GM23338 (cell line): ENCODE results near the gene LAS1L. TPM values are rescaled to one million over a fixed set of nuclear protein-coding genes. Genes with fewer than 3 reads are reported as not detected.
"Not testable (repeated sequence)": the region's sequence is repeated elsewhere in the genome, so short reads cannot be mapped to it uniquely, and the experiment has no call there.

Source experiments
- ATAC-seq: fragments of 200-7000 bp; cut with Tn5 transposase; 3 replicates; pipeline ENCODE4 v1.9.1; 2020
- DNase-seq: peaks from one replicate; pipeline ENCODE4 v3.0.0-alpha.2; 2015; ENCODE audit warnings: low spot score
- H2AFZ ChIP-seq: fragments of 200-600 bp; sonication (generic); 2 replicates; pipeline ENCODE4 v1.8.0; 2016; ENCODE audit warnings: antibody characterized with exemption, mild to moderate bottlenecking, moderate library complexity
- H3F3A ChIP-seq: fragments of 200-600 bp; sonication (generic); replicated peaks from 2 replicates; pipeline ENCODE4 v1.8.0; 2017; ENCODE audit warnings: antibody characterized with exemption, mixed run types, low read depth
- H3K27ac ChIP-seq: fragments of 200-600 bp; sonication (generic); 2 replicates; pipeline ENCODE4 v1.6.1; 2016; ENCODE audit warnings: low read depth
- H3K27me3 ChIP-seq: fragments of 200-600 bp; sonication (generic); 2 replicates; pipeline ENCODE4 v1.8.0; 2016; ENCODE audit warnings: mild to moderate bottlenecking, mixed run types, moderate library complexity; ENCODE audit not compliant: insufficient read depth
- H3K36me3 ChIP-seq: fragments of 200-600 bp; sonication (generic); 2 replicates; pipeline ENCODE4 v1.8.0; 2016; ENCODE audit warnings: mild to moderate bottlenecking; ENCODE audit not compliant: insufficient read depth
- H3K4me1 ChIP-seq: fragments of 200-600 bp; sonication (generic); 2 replicates; pipeline ENCODE4 v1.8.0; 2016; ENCODE audit warnings: mild to moderate bottlenecking, moderate library complexity; ENCODE audit not compliant: insufficient read depth
- H3K4me2 ChIP-seq: fragments of 200-600 bp; sonication (generic); 2 replicates; pipeline ENCODE4 v1.7.1; 2017; ENCODE audit warnings: mixed run types
- H3K4me3 ChIP-seq: fragments of 200-600 bp; sonication (generic); 2 replicates; pipeline ENCODE4 v1.6.1; 2016; ENCODE audit warnings: mixed run types
- H3K79me2 ChIP-seq: fragments of 200-600 bp; sonication (generic); replicated peaks from 2 replicates; pipeline ENCODE4 v1.8.0; 2017; ENCODE audit warnings: mild to moderate bottlenecking; ENCODE audit not compliant: insufficient read depth
- H3K9me2 ChIP-seq: fragments of 200-600 bp; sonication (generic); 2 replicates; pipeline ENCODE4 v1.8.0; 2017; ENCODE audit not compliant: insufficient read depth
- H4K20me1 ChIP-seq: fragments of 200-600 bp; sonication (generic); replicated peaks from 2 replicates; pipeline ENCODE4 v1.8.0; 2017; ENCODE audit warnings: mild to moderate bottlenecking; ENCODE audit not compliant: insufficient read depth
- H3K27ac Mint-ChIP-seq: 2 replicates; pipeline ENCODE4 v1.8.0; 2020; ENCODE audit warnings: inconsistent platforms, mild to moderate bottlenecking, moderate library complexity, mixed read lengths
- H3K27me3 Mint-ChIP-seq: 3 replicates; pipeline ENCODE4 v1.8.0; 2022; ENCODE audit warnings: low read depth, mild to moderate bottlenecking, moderate library complexity, mixed read lengths, inconsistent platforms; ENCODE audit not compliant: insufficient read depth, poor library complexity
- H3K36me3 Mint-ChIP-seq: 3 replicates; pipeline ENCODE4 v1.8.0; 2021; ENCODE audit warnings: low read depth, mild to moderate bottlenecking, inconsistent platforms, moderate library complexity, mixed read lengths
- H3K4me1 Mint-ChIP-seq: 3 replicates; pipeline ENCODE4 v1.8.0; 2020; ENCODE audit warnings: mild to moderate bottlenecking, inconsistent platforms, mixed read lengths
- H3K4me3 Mint-ChIP-seq: 3 replicates; pipeline ENCODE4 v1.8.0; 2021; ENCODE audit warnings: moderate library complexity, mild to moderate bottlenecking, inconsistent platforms, mixed read lengths
- H3K9me3 Mint-ChIP-seq: 3 replicates; pipeline ENCODE4 v1.8.0; 2020; ENCODE audit warnings: moderate library complexity, mild to moderate bottlenecking, inconsistent platforms, mixed read lengths
- CTCF ChIP-seq, 2 experiments: fragments of 200-600 bp in 1 of 2; sonication (generic) in 1 of 2; conservative IDR thresholded peaks; 2 replicates each; pipeline versions ENCODE4 v1.5.1 to v1.6.1; 2016 to 2017; ENCODE audit warnings: antibody characterized with exemption in 2 of 2, low read depth in 2 of 2, mild to moderate bottlenecking in 2 of 2, moderate library complexity in 1 of 2
- EZH2 ChIP-seq: fragments of 200-600 bp; sonication (generic); IDR thresholded peaks from one replicate; pipeline ENCODE4 v1.8.0; 2017; ENCODE audit warnings: antibody characterized with exemption, mild to moderate bottlenecking, low read depth; ENCODE audit not compliant: unreplicated experiment
- EZH2phosphoT487 ChIP-seq: fragments of 200-600 bp; sonication (generic); IDR thresholded peaks from one replicate; pipeline ENCODE4 v1.8.1; 2018; ENCODE audit warnings: antibody characterized with exemption; ENCODE audit not compliant: unreplicated experiment
- NANOG ChIP-seq: IDR thresholded peaks from 2 replicates; pipeline ENCODE4 v1.6.1; 2016; ENCODE audit warnings: antibody characterized with exemption, borderline replicate concordance
- STAT1 ChIP-seq: IDR thresholded peaks from one replicate; pipeline ENCODE4 v1.6.1; 2016; ENCODE audit warnings: antibody characterized with exemption; ENCODE audit not compliant: unreplicated experiment
- ZNF114 ChIP-seq: fragments of 250-450 bp; sonication (Bioruptor Pico); IDR thresholded peaks from 2 replicates; pipeline ENCODE4 v1.5.0; 2020; ENCODE audit warnings: mild to moderate bottlenecking, moderate library complexity
- ZNF331 ChIP-seq: fragments of 250-450 bp; sonication (Bioruptor Pico); IDR thresholded peaks from 2 replicates; pipeline ENCODE4 v1.5.0; 2020; ENCODE audit warnings: low read depth, mild to moderate bottlenecking, moderate library complexity
- polyA plus RNA-seq: library from polyadenylated mRNA; unstranded; fragments of >200 nt; fragmentation: Nextera tagmentation; extraction: Ambion mirVana; gene quantifications from 2 replicates; pipeline ENCODE4 v1.2.1, GENCODE V29; 2016
- total RNA-seq: library from RNA; depleted of rRNA; stranded (reverse); fragments of >200 nt; shearing (Covaris generic); gene quantifications from 2 replicates; pipeline ENCODE4 v1.2.3, GENCODE V29; 2014
- TF ChIP-seq, protein P1 (sequence below): IDR thresholded peaks from one replicate; pipeline ENCODE4 v1.6.1; 2018; ENCODE audit warnings: antibody characterized with exemption; ENCODE audit not compliant: unreplicated experiment

Gene LAS1L
- total and polyA plus RNA-seq, 2 experiments from 2014 or later = 46.5 to 64.4 TPM

- H3K9me3 Mint-ChIP-seq = peaks cover 4% of the 10 kb centered on the region
- TF ChIP-seq STAT1 = no peak
Measured at GRCh38 chrX:65480960-65481359, 53.6 kb downstream of the LAS1L start.

GRCh38 chrX:65479102-65479501 is 55.5 kb downstream of the LAS1L start:
- H3K79me2 ChIP-seq, H3K27me3 Mint-ChIP-seq, H3K9me2 ChIP-seq, H3K36me3 ChIP-seq, H4K20me1 ChIP-seq, H3K27me3 ChIP-seq, H3K4me3 ChIP-seq, H3K4me2 ChIP-seq, DNase-seq, H3K27ac ChIP-seq, ATAC-seq, H2AFZ ChIP-seq, H3F3A ChIP-seq, H3K27ac Mint-ChIP-seq, H3K4me3 Mint-ChIP-seq: not testable (repeated sequence)
- H3K4me1 ChIP-seq = peaks cover 14% of the 10 kb centered on the region
- H3K36me3 Mint-ChIP-seq = peaks cover 19% of the 10 kb centered on the region
- H3K9me3 Mint-ChIP-seq = peaks cover 11% of the 10 kb centered on the region
- H3K4me1 Mint-ChIP-seq = peaks cover 17% of the 10 kb centered on the region

More at GRCh38 chrX:65480960-65481359, 53.6 kb downstream of the LAS1L start:
- H3K27me3 Mint-ChIP-seq = no peaks in the 10 kb centered on the region
- H3K36me3 ChIP-seq = no peaks in the 10 kb centered on the region
- H3F3A ChIP-seq = no peaks in the 10 kb centered on the region
- no peaks in the 10 kb centered on the region for H3K79me2 ChIP-seq
- H3K4me3 Mint-ChIP-seq = peak overlapping the region; percentile 28
- H3K27ac ChIP-seq = peak overlapping the region; percentile 86
- no peak overlapping the region for H2AFZ ChIP-seq
- peaks cover 19% of the 10 kb centered on the region for H3K4me1 ChIP-seq
- peaks cover 23% of the 10 kb centered on the region for H3K4me1 Mint-ChIP-seq
- ATAC-seq (peak; percentile 94), DNase-seq (peak; percentile 53)
- H3K36me3 Mint-ChIP-seq = peaks cover 11% of the 10 kb centered on the region
- peak overlapping the region; percentile 55 for H3K4me2 ChIP-seq
- H3K9me2 ChIP-seq = no peaks in the 10 kb centered on the region
- no peak overlapping the region; the same call in 1 of the 2 replicates for H3K4me3 ChIP-seq
- no peaks in the 10 kb centered on the region for H4K20me1 ChIP-seq
- H3K27me3 ChIP-seq = no peaks in the 10 kb centered on the region
- H3K27ac Mint-ChIP-seq = peak overlapping the region; percentile 73

DNA sequence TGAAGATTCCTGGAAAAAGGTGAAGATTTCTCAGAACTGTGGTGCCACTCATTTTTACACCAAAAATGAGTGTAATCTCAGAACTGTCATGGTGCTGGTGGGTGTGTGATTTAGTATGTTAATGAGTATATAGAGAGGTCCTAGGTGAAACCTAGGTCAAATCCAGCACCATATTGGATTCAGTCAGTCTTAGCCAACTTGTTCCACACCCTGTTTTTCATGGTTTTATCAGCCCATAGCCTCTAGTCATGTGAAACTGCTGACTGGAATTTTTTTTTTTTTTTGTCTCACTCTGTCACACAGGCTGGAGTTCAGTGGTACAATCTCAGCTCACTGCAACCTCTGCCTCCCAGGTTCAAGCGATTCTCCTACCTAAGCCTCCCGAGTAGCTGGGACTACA is 58.0 kb downstream of the LAS1L start:
- H3K4me2 ChIP-seq = no peak overlapping the region
- no peaks in the 10 kb centered on the region for H3K27me3 ChIP-seq
- H3K79me2 ChIP-seq = no peaks in the 10 kb centered on the region
- H3K36me3 ChIP-seq = no peaks in the 10 kb centered on the region
- no peak overlapping the region for H2AFZ ChIP-seq
- Mint-ChIP-seq H3K9me3 (peaks cover 11% of the 10 kb centered on the region), H3K27me3 (no peaks in the 10 kb centered on the region), H3K36me3 (peaks cover 19% of the 10 kb centered on the region), H3K4me3 (no peak overlapping the region), H3K27ac (no peak overlapping the region), H3K4me1 (peaks cover 8% of the 10 kb centered on the region)
- H3K27ac ChIP-seq = no peak overlapping the region
- ATAC-seq = no peak
- no peaks in the 10 kb centered on the region for H3F3A ChIP-seq
- peaks cover 9% of the 10 kb centered on the region for H3K4me1 ChIP-seq
- H4K20me1 ChIP-seq = no peaks in the 10 kb centered on the region
- DNase-seq = no peak
- H3K4me3 ChIP-seq = no peak overlapping the region
- H3K9me2 ChIP-seq = no peaks in the 10 kb centered on the region
- TF ChIP-seq NANOG = no peak
- no peak for TF ChIP-seq EZH2phosphoT487
- TF ChIP-seq EZH2 = no peak
- TF ChIP-seq, protein P1, sequence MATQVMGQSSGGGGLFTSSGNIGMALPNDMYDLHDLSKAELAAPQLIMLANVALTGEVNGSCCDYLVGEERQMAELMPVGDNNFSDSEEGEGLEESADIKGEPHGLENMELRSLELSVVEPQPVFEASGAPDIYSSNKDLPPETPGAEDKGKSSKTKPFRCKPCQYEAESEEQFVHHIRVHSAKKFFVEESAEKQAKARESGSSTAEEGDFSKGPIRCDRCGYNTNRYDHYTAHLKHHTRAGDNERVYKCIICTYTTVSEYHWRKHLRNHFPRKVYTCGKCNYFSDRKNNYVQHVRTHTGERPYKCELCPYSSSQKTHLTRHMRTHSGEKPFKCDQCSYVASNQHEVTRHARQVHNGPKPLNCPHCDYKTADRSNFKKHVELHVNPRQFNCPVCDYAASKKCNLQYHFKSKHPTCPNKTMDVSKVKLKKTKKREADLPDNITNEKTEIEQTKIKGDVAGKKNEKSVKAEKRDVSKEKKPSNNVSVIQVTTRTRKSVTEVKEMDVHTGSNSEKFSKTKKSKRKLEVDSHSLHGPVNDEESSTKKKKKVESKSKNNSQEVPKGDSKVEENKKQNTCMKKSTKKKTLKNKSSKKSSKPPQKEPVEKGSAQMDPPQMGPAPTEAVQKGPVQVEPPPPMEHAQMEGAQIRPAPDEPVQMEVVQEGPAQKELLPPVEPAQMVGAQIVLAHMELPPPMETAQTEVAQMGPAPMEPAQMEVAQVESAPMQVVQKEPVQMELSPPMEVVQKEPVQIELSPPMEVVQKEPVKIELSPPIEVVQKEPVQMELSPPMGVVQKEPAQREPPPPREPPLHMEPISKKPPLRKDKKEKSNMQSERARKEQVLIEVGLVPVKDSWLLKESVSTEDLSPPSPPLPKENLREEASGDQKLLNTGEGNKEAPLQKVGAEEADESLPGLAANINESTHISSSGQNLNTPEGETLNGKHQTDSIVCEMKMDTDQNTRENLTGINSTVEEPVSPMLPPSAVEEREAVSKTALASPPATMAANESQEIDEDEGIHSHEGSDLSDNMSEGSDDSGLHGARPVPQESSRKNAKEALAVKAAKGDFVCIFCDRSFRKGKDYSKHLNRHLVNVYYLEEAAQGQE = no peak
- TF ChIP-seq ZNF331 = no peak
- no peak for TF ChIP-seq CTCF (conservative IDR thresholded peaks at IDR 0.05; ENCODE audit: low read depth in 2 of 2)
- no peak for TF ChIP-seq ZNF114
